DOHH2 (cell line): ENCODE data around the gene CABP1.

Experiments used
- EZH2phosphoT487 ChIP-seq: fragments of 200-600 bp; sonication (generic); IDR thresholded peaks from 2 replicates; pipeline ENCODE4 v1.6.1; 2017; ENCODE audit warnings: borderline replicate concordance, mild to moderate bottlenecking, antibody characterized with exemption, low read length, moderate library complexity, mixed read lengths
- TF ChIP-seq, protein P1 (sequence below): fragments of 200-600 bp; sonication (generic); IDR thresholded peaks from one replicate; pipeline ENCODE4 v1.5.1; 2014; ENCODE audit warnings: antibody characterized with exemption, mild to moderate bottlenecking, low read depth, low read length; ENCODE audit not compliant: poor library complexity, severe bottlenecking

DNA sequence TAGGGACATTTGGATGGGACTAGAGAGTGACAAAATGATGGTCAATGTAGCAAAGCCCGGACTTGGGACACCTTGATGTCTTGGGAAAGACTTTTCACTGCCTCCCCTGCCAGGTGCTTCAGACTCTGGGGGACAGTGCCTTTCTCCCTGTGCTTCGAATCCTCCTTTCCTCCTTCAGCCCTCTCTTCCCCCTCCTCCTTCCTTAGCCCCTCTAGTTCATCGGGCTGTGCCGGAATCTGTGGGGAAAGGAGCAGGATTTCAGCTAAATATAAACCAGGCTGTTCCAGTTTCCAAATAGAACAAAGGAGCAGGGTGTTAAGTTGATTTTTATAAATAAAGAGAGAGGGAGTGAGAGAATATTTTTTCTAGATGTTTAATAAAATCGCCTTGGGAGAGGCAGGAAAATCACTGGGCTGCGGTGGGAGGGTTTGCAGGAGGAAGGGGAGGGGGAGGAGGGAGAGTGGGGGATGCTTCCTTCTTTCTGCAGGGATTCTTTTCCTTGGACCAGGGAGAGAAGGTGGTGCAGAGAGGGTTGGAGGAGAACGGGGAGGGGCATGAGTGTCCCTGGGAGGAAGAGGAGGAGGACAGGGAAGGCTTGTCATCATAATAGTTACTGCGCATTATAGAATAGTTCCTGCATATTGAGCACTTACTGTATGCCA lies 21.3 kb upstream of the CABP1 start:
- TF ChIP-seq, protein P1, sequence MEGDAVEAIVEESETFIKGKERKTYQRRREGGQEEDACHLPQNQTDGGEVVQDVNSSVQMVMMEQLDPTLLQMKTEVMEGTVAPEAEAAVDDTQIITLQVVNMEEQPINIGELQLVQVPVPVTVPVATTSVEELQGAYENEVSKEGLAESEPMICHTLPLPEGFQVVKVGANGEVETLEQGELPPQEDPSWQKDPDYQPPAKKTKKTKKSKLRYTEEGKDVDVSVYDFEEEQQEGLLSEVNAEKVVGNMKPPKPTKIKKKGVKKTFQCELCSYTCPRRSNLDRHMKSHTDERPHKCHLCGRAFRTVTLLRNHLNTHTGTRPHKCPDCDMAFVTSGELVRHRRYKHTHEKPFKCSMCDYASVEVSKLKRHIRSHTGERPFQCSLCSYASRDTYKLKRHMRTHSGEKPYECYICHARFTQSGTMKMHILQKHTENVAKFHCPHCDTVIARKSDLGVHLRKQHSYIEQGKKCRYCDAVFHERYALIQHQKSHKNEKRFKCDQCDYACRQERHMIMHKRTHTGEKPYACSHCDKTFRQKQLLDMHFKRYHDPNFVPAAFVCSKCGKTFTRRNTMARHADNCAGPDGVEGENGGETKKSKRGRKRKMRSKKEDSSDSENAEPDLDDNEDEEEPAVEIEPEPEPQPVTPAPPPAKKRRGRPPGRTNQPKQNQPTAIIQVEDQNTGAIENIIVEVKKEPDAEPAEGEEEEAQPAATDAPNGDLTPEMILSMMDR: no peak
- TF ChIP-seq EZH2phosphoT487: no peak
